Mesothelial cell of epicardium (in vitro differentiated cells): ENCODE measurements around the gene MTCP1. TPM values are rescaled to one million over a fixed set of nuclear protein-coding genes. Genes with fewer than 3 reads are reported as not detected.

Source experiments
- DNase-seq, 2 experiments: peaks; one replicate each; pipeline ENCODE4 v3.0.0; 2021; ENCODE audit warnings: low spot score in 2 of 2; ENCODE audit not compliant: unreplicated experiment in 2 of 2
- H3K27ac Mint-ChIP-seq: 2 replicates; pipeline ENCODE4 v1.8.0; 2021; ENCODE audit warnings: mixed read lengths
- H3K27me3 Mint-ChIP-seq: 2 replicates; pipeline ENCODE4 v1.8.0; 2021; ENCODE audit warnings: low read depth, mixed read lengths
- H3K36me3 Mint-ChIP-seq: 2 replicates; pipeline ENCODE4 v1.8.0; 2021; ENCODE audit warnings: mixed read lengths
- H3K4me1 Mint-ChIP-seq: 2 replicates; pipeline ENCODE4 v1.8.0; 2021; ENCODE audit warnings: mixed read lengths
- H3K4me3 Mint-ChIP-seq: 2 replicates; pipeline ENCODE4 v1.8.0; 2021; ENCODE audit warnings: mild to moderate bottlenecking, moderate library complexity, mixed read lengths
- H3K9me3 Mint-ChIP-seq: 2 replicates; pipeline ENCODE4 v1.8.0; 2021; ENCODE audit warnings: mixed read lengths
- CTCF ChIP-seq: fragments of 200-600 bp; sonication (generic); IDR thresholded peaks from one replicate; pipeline ENCODE4 v1.5.0; 2021; ENCODE audit warnings: antibody characterized with exemption; ENCODE audit not compliant: unreplicated experiment
- total RNA-seq: library from RNA; stranded (reverse); gene quantifications from 3 replicates; pipeline ENCODE4 v1.2.1, GENCODE V29; 2021

The MTCP1 gene
- total RNA-seq, 1 donor from 2014 or later = 13.0 TPM

- H3K36me3 Mint-ChIP-seq = peaks cover 4% of the 10 kb centered on the region
- H3K4me3 Mint-ChIP-seq = no peak overlapping the region
- H3K4me1 Mint-ChIP-seq = no peaks in the 10 kb centered on the region
- peaks cover 4% of the 10 kb centered on the region for H3K9me3 Mint-ChIP-seq
- H3K27me3 Mint-ChIP-seq = no peaks in the 10 kb centered on the region
- no peak for TF ChIP-seq CTCF
- no peak for DNase-seq
- H3K27ac Mint-ChIP-seq = no peak overlapping the region
Observed at GRCh38 chrX:155061760-155062159, 9.2 kb downstream of the MTCP1 start.

- peak in 1 of 2 experiments; percentile 68 for DNase-seq
- Mint-ChIP-seq H3K27me3 (no peaks in the 10 kb centered on the region), H3K36me3 (peaks cover 7% of the 10 kb centered on the region), H3K4me1 (no peaks in the 10 kb centered on the region), H3K9me3 (peaks cover 8% of the 10 kb centered on the region), H3K27ac (no peak overlapping the region), H3K4me3 (peak overlapping the region; percentile 46)
- peak; percentile 85 for TF ChIP-seq CTCF
Observed at GRCh38 chrX:155056877-155057792, 13.8 kb downstream of the MTCP1 start.

- no peak for TF ChIP-seq CTCF
- no peak for DNase-seq
- H3K36me3 Mint-ChIP-seq = peaks cover 6% of the 10 kb centered on the region
- H3K27me3 Mint-ChIP-seq = no peaks in the 10 kb centered on the region
- no peak overlapping the region for H3K27ac Mint-ChIP-seq
- no peaks in the 10 kb centered on the region for H3K4me1 Mint-ChIP-seq
- H3K9me3 Mint-ChIP-seq = peaks cover 15% of the 10 kb centered on the region
- no peak overlapping the region for H3K4me3 Mint-ChIP-seq
Observed at GRCh38 chrX:155056471-155056870, 14.5 kb downstream of the MTCP1 start.

- no peak for DNase-seq
- Mint-ChIP-seq H3K27ac (no peak overlapping the region), H3K4me3 (no peak overlapping the region), H3K27me3 (no peaks in the 10 kb centered on the region), H3K36me3 (peaks cover 8% of the 10 kb centered on the region), H3K4me1 (no peaks in the 10 kb centered on the region), H3K9me3 (peaks cover 16% of the 10 kb centered on the region)
- TF ChIP-seq CTCF = no peak
Observed at GRCh38 chrX:155055494-155055893, 15.4 kb downstream of the MTCP1 start.

- no peak for TF ChIP-seq CTCF
- no peak for DNase-seq
- Mint-ChIP-seq H3K27ac (no peak overlapping the region), H3K36me3 (peaks cover 8% of the 10 kb centered on the region), H3K9me3 (peaks cover 16% of the 10 kb centered on the region), H3K4me1 (no peaks in the 10 kb centered on the region), H3K4me3 (no peak overlapping the region), H3K27me3 (no peaks in the 10 kb centered on the region)
Observed at GRCh38 chrX:155054255-155054654, 16.7 kb downstream of the MTCP1 start.
